Measurements from ENCODE around the gene TBX15. TPM values are rescaled to one million over a fixed set of nuclear protein-coding genes. Genes with fewer than 3 reads are reported as not detected.

TBX15 gene
- total and polyA plus RNA-seq, 9 of the 15 experiments (the other 6 are each of a cell fraction or from before 2014, with no cell fraction given), result 0.03 to 3.4 (median 2.3) TPM

GRCh38 chr1:118987468-118988185, 516 bp downstream of the TBX15 start (continued):
- no peak for TF ChIP-seq MTF1 (CRISPR knock-in tag; IDR thresholded peaks at IDR 0.05; ENCODE audit: borderline replicate concordance)
- no peak for TF ChIP-seq NFYB (IDR thresholded peaks at IDR 0.05; ENCODE audit: extremely low read depth, insufficient read length)
- TF ChIP-seq TFAM (CRISPR knock-in tag; conservative IDR thresholded peaks at IDR 0.05), result no peak
- TF ChIP-seq PHF21A (IDR thresholded peaks at IDR 0.05; ENCODE audit: borderline replicate concordance, low read depth), result no peak
- no peak for TF ChIP-seq AFF1 (IDR thresholded peaks at IDR 0.05; ENCODE audit: low read depth in 1 of 2, partially characterized antibody in 2 of 2)
- peak; percentile 46 for TF ChIP-seq CXXC5 (CRISPR knock-in tag; IDR thresholded peaks at IDR 0.05)
- no peak for TF ChIP-seq ZNF280A (IDR thresholded peaks at IDR 0.05; ENCODE audit: low read depth, partially characterized antibody)
- no peak for TF ChIP-seq DACH1 (IDR thresholded peaks at IDR 0.05; ENCODE audit: partially characterized antibody)
- no peak for TF ChIP-seq KDM4B (IDR thresholded peaks at IDR 0.05; ENCODE audit: borderline replicate concordance in 2 of 2, low read depth in 1 of 2)
- 0 out of 2 replicates have a peak, but pooled peaks have one; percentile 8 for TF ChIP-seq RREB1 (CRISPR knock-in tag; IDR thresholded peaks at IDR 0.05)
